Stimulated activated CD4-positive, alpha-beta T cell treated with anti-CD3 and anti-CD28 coated beads, Interleukin-15, amount 100 ng/mL, for 24 hours (primary cell): Measurements from ENCODE around the gene RASGRF1.
"Not testable (repeated sequence)": the region's sequence is repeated elsewhere in the genome, so short reads cannot be mapped to it uniquely, and the experiment has no call there.

Source experiments
- DNase-seq: peaks from one replicate; pipeline ENCODE4 v3.0.0-alpha.2; 2020

RASGRF1 gene

GRCh38 chr15:79003896-79004295 is 86.7 kb downstream of the RASGRF1 start:
- no peak for DNase-seq

GRCh38 chr15:79003301-79003700 is 87.3 kb downstream of the RASGRF1 start:
- no peak for DNase-seq

- DNase-seq, result no peak
Observed at GRCh38 chr15:79002581-79002980, 88.0 kb downstream of the RASGRF1 start.

- no peak for DNase-seq
Observed at GRCh38 chr15:78999636-79000035, 90.9 kb downstream of the RASGRF1 start.

- no peak for DNase-seq
Observed at GRCh38 chr15:78998526-78998925, 92.1 kb downstream of the RASGRF1 start.

GRCh38 chr15:78997981-78998499 is 92.5 kb downstream of the RASGRF1 start:
- no peak for DNase-seq

GRCh38 chr15:78996894-78997275 is 93.7 kb downstream of the RASGRF1 start:
- no peak for DNase-seq

- DNase-seq, result no peak
Observed at GRCh38 chr15:78995921-78996893, 94.4 kb downstream of the RASGRF1 start.

- DNase-seq, result not testable (repeated sequence)
Observed at GRCh38 chr15:78995161-78995560, 95.4 kb downstream of the RASGRF1 start.

- DNase-seq, result no peak
Observed at GRCh38 chr15:78993931-78994530, 96.5 kb downstream of the RASGRF1 start.

- no peak for DNase-seq
Observed at GRCh38 chr15:78993257-78993930, 97.2 kb downstream of the RASGRF1 start.

GRCh38 chr15:78992416-78993256 is 97.9 kb downstream of the RASGRF1 start:
- DNase-seq, result no peak

GRCh38 chr15:78991879-78992278 is 98.7 kb downstream of the RASGRF1 start:
- DNase-seq, result no peak

GRCh38 chr15:78991476-78991875 is 99.1 kb downstream of the RASGRF1 start:
- DNase-seq, result no peak

- no peak for DNase-seq
Observed at GRCh38 chr15:78990278-78990677, 100.3 kb downstream of the RASGRF1 start.

- no peak for DNase-seq
Observed at GRCh38 chr15:78989701-78990240, 100.8 kb downstream of the RASGRF1 start.

GRCh38 chr15:78988361-78988911 is 102.1 kb downstream of the RASGRF1 start:
- no peak for DNase-seq

- no peak for DNase-seq
Observed at GRCh38 chr15:78987556-78988360, 102.8 kb downstream of the RASGRF1 start.

- DNase-seq, result no peak
Observed at GRCh38 chr15:78985859-78986475, 104.6 kb downstream of the RASGRF1 start.

- no peak for DNase-seq
Observed at GRCh38 chr15:78984041-78984440, 106.5 kb downstream of the RASGRF1 start.
